ENCODE data around the gene OSBPL5. TPM values are rescaled to one million over a fixed set of nuclear protein-coding genes. Genes with fewer than 3 reads are reported as not detected.

The OSBPL5 gene
- total and polyA plus RNA-seq, 9 of the 15 experiments (the other 6 are each of a cell fraction or from before 2014, with no cell fraction given): 0.06 to 14.8 (median 3.2) TPM

- H3K79me2 ChIP-seq (ENCODE audit: control insufficient read depth, insufficient read depth, low read length): peaks cover 92% of the 10 kb centered on the region
- H4K20me1 ChIP-seq (replicated peaks; ENCODE audit: control insufficient read depth, insufficient read depth, low read length): peaks cover 82% of the 10 kb centered on the region
- ATAC-seq: no peak
- H3K9ac ChIP-seq (ENCODE audit: insufficient read depth in 1 of 2, low read depth in 2 of 2, low read length in 2 of 2): peak overlapping the region in 1 of 2 experiments; percentile 67; a peak in 2 of 4 replicates
- no peak overlapping the region for H3K27ac ChIP-seq (ENCODE audit: extremely low read depth, low read depth, low read length)
- intact Hi-C loops (cut with micrococcal nuclease): no loop called here
- TF ChIP-seq YY1 (IDR thresholded peaks at IDR 0.05; ENCODE audit: borderline replicate concordance in 1 of 3, control insufficient read depth in 1 of 3, extremely low read depth in 1 of 3, insufficient read depth in 3 of 3, insufficient read length in 1 of 3, insufficient replicate concordance in 2 of 3, low read depth in 1 of 3, low read length in 2 of 3): peak in 1 of 3 experiments; percentile 20
- TF ChIP-seq STAG1 (CRISPR knock-in tag; IDR thresholded peaks at IDR 0.05; ENCODE audit: borderline replicate concordance): 0 out of 2 replicates have a peak, but pooled peaks have one; percentile 10
- TF ChIP-seq SUPT5H (IDR thresholded peaks at IDR 0.05): 0 out of 2 replicates have a peak, but pooled peaks have one; percentile 16
- TF ChIP-seq NFIC (IDR thresholded peaks at IDR 0.05): peak; percentile 89
- no peak for TF ChIP-seq ELK1 (CRISPR knock-in tag; IDR thresholded peaks at IDR 0.05)
- peak; percentile 16; the same call in 1 of the 2 replicates for TF ChIP-seq POLR2G (IDR thresholded peaks at IDR 0.05; ENCODE audit: low read depth, low read length)
- TF ChIP-seq FOSL1 (tag; conservative IDR thresholded peaks at IDR 0.05): peak; percentile 63; the same call in 1 of the 2 replicates
- peak in 1 of 3 experiments; percentile 18; a peak in 1 of 6 replicates for TF ChIP-seq CTCF (IDR thresholded peaks at IDR 0.05 in 2 of 3, conservative IDR thresholded peaks at IDR 0.05 in 1 of 3; ENCODE audit: insufficient read depth in 2 of 3, low read depth in 1 of 3, low read length in 3 of 3)
- TF ChIP-seq ZBTB7A (IDR thresholded peaks at IDR 0.05; ENCODE audit: borderline replicate concordance, control insufficient read depth, low read depth, low read length): no peak
- TF ChIP-seq NFIX (CRISPR knock-in tag; IDR thresholded peaks at IDR 0.05; ENCODE audit: low read depth): peak; percentile 19; the same call in 1 of the 2 replicates
- no peak overlapping the region for H2AFZ ChIP-seq (ENCODE audit: low read depth, low read length)
- H3K4me3 ChIP-seq: no peak overlapping the region
- H3K4me2 ChIP-seq (ENCODE audit: insufficient read depth, low read length): no peak overlapping the region
- BruUV-seq (replicated peaks): no TSS peak
- in situ Hi-C loops (cut with MboI): no loop called here
- FAIRE-seq: no peak
- WGBS (ENCODE audit: insufficient coverage, low coverage, missing lambda C conversion rate): 79% methylated on average over 16 of the region's 18 CpGs
- peaks cover 19 to 34% of the 10 kb centered on the region in 2 experiments; a peak in 4 of 5 replicates for H3K4me1 ChIP-seq (replicated peaks in 1 of 2; ENCODE audit: control insufficient read depth in 2 of 2, insufficient read depth in 2 of 2, low read length in 2 of 2)
- no peaks in the 10 kb centered on the region for H3K27me3 ChIP-seq (ENCODE audit: control insufficient read depth in 2 of 2, insufficient read depth in 2 of 2, low read length in 2 of 2)
- H3K9me3 ChIP-seq (replicated peaks; ENCODE audit: control insufficient read depth, insufficient read depth, low read depth, low read length): no peaks in the 10 kb centered on the region
- peaks cover 35% of the 10 kb centered on the region for H3K9me1 ChIP-seq (ENCODE audit: control insufficient read depth, insufficient read depth, low read length)
- ChIA-PET CTCF (ENCODE audit: low intra/inter-chr PET ratio) (no interaction called here), POLR2A (interaction anchor here (0.6 to 2.7 kb wide), 4 partner anchors 9 to 537 kb away, joined by 3 to 12 read pairs (median 3); no protein-coding TSS in a partner anchor)
- H3K36me3 ChIP-seq (ENCODE audit: control insufficient read depth, insufficient read depth, low read length): peaks cover 59% of the 10 kb centered on the region; the same call in 2 of the 3 replicates
- no peak for DNase-seq (ENCODE audit: extremely low read depth in 1 of 4, low spot score in 3 of 4)
These were observed 115.5 kb downstream of the OSBPL5 start for GRCh38 chr11:3049430-3050243.
